Measurements from ENCODE around the gene NPIPB4. TPM values are rescaled to one million over a fixed set of nuclear protein-coding genes. Genes with fewer than 3 reads are reported as not detected.
"Not testable (repeated sequence)": the region's sequence is repeated elsewhere in the genome, so short reads cannot be mapped to it uniquely, and the experiment has no call there.

The NPIPB4 gene
- 10 to 100 TPM; 21.5 to 78.7 (median 49.1) TPM for total RNA-seq
- 10 to 100 TPM; 20.4 to 22.9 TPM for polyA plus RNA-seq

GRCh38 chr16:21857656-21858055 lies at the start of gene NPIPB4:
NPIPB4 (minus strand) TSS chr16:21857756; CDS start chr16:21857378, 378 bp downstream.
- H3K4me3 ChIP-seq; H3K27ac ChIP-seq; H3K4me1 ChIP-seq; H3K9me3 ChIP-seq; H3K27me3 ChIP-seq; DNase-seq; ATAC-seq; H3K36me3 ChIP-seq; FAIRE-seq; intact Hi-C loops (cut with DNase I): not testable (repeated sequence)
- WGBS, 2 donors: no CpG with 5 or more reads among the region's 5 CpGs

- DNase-seq; H3K27ac ChIP-seq; H3K27me3 ChIP-seq; ATAC-seq; H3K36me3 ChIP-seq; FAIRE-seq; H3K9me3 ChIP-seq; intact Hi-C loops (cut with DNase I); H3K4me1 ChIP-seq; H3K4me3 ChIP-seq: not testable (repeated sequence)
- WGBS, 2 donors: 69 to 75% methylated on average over 3 to 4 of the region's 5 CpGs
Measured at GRCh38 chr16:21898998-21899397, 41.4 kb upstream of the NPIPB4 start.

DNA sequence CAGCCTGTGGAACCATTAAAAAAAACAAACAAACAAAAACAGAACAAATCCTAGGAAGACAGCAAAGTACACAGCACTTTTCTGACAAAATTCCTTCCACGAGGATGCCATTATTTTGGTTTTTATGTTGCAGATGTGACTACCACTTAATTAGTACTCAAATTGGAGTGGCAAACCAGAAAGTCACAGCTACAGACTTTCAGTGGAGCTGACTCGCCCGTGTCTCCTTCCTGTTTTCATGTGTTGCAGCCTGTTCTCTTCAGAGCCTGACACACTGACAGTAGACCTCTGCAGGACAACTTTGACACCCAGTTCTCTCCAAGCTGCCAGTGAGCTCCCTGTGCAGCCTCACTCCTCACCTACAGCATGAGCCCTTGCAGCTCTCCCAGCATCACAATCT lies 24.4 kb upstream of the NPIPB4 start:
- not testable (repeated sequence) for FAIRE-seq

GRCh38 chr16:21837186-21837585 lies 20.4 kb downstream of the NPIPB4 start:
- ATAC-seq; FAIRE-seq; H3K4me1 ChIP-seq; H3K27ac ChIP-seq; DNase-seq; intact Hi-C loops (cut with DNase I); H3K4me3 ChIP-seq; H3K36me3 ChIP-seq; H3K27me3 ChIP-seq; H3K9me3 ChIP-seq: not testable (repeated sequence)
- 21 to 23% methylated on average over 5 of the region's 13 CpGs for WGBS, 2 donors

More for the DNA sequence above, 24.4 kb upstream of the NPIPB4 start:
- H3K4me1 ChIP-seq; DNase-seq; H3K9me3 ChIP-seq; H3K4me3 ChIP-seq; intact Hi-C loops (cut with DNase I); H3K36me3 ChIP-seq; H3K27ac ChIP-seq; H3K27me3 ChIP-seq; ATAC-seq: not testable (repeated sequence)
- 45 to 54% methylated on average over 3 of the region's 3 CpGs for WGBS, 2 donors

- ATAC-seq; intact Hi-C loops (cut with DNase I); FAIRE-seq; H3K27me3 ChIP-seq; H3K9me3 ChIP-seq; H3K36me3 ChIP-seq; DNase-seq; H3K4me1 ChIP-seq; H3K4me3 ChIP-seq; H3K27ac ChIP-seq: not testable (repeated sequence)
- WGBS, 2 donors: 5 to 14% methylated on average over 5 to 6 of the region's 18 CpGs
Measured at GRCh38 chr16:21836334-21836733, 21.2 kb downstream of the NPIPB4 start.

DNA sequence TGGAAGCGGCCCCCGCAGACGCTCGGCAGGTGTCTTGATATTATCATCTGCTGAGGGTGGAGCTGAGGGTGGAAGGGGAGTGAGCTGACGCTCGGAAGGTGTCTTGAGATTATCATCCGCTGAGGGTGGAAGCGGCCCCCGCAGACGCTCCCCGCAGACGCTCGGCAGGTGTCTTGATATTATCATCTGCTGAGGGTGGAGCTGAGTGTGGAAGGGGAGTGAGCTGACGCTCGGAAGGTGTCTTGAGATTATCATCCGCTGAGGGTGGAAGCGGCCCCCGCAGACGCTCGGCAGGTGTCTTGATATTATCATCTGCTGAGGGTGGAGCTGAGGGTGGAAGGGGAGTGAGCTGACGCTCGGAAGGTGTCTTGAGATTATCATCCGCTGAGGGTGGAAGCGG lies 21.8 kb downstream of the NPIPB4 start:
- FAIRE-seq; intact Hi-C loops (cut with DNase I); H3K36me3 ChIP-seq; ATAC-seq; H3K27ac ChIP-seq; H3K9me3 ChIP-seq; H3K4me1 ChIP-seq; H3K27me3 ChIP-seq; H3K4me3 ChIP-seq; DNase-seq: not testable (repeated sequence)
- WGBS, 2 donors: 6 to 7% methylated on average over 11 to 13 of the region's 24 CpGs

GRCh38 chr16:21834211-21834610 lies 23.3 kb downstream of the NPIPB4 start:
- H3K4me3 ChIP-seq; H3K9me3 ChIP-seq; H3K4me1 ChIP-seq; FAIRE-seq; DNase-seq; H3K27ac ChIP-seq; intact Hi-C loops (cut with DNase I); H3K27me3 ChIP-seq; ATAC-seq; H3K36me3 ChIP-seq: not testable (repeated sequence)
- WGBS, 2 donors: 75 to 82% methylated on average over 2 to 4 of the region's 5 CpGs

DNA sequence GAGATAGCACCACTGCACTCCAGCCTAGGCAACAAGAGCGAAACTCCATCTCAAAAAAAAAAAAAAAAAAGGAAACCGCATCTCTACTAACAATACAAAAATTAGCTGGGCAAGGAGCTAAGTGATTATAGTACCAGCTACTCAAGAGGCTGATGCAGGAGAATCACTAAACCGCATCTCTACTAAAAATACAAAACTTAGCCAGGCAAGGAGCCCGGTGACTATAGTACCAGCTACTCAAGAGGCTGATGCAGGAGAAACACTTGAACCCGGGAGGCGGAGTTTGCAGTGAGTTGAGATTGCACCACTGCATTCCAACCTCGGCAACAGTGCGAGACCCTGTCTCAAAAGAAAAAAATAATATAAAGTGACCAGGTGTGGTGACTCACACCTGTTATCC lies 27.6 kb downstream of the NPIPB4 start:
- H3K36me3 ChIP-seq; ATAC-seq; H3K27ac ChIP-seq; H3K9me3 ChIP-seq; H3K27me3 ChIP-seq; intact Hi-C loops (cut with DNase I); H3K4me1 ChIP-seq; H3K4me3 ChIP-seq; FAIRE-seq; DNase-seq: not testable (repeated sequence)
- WGBS, 2 donors: 60 to 72% methylated on average over 7 to 8 of the region's 8 CpGs

DNA sequence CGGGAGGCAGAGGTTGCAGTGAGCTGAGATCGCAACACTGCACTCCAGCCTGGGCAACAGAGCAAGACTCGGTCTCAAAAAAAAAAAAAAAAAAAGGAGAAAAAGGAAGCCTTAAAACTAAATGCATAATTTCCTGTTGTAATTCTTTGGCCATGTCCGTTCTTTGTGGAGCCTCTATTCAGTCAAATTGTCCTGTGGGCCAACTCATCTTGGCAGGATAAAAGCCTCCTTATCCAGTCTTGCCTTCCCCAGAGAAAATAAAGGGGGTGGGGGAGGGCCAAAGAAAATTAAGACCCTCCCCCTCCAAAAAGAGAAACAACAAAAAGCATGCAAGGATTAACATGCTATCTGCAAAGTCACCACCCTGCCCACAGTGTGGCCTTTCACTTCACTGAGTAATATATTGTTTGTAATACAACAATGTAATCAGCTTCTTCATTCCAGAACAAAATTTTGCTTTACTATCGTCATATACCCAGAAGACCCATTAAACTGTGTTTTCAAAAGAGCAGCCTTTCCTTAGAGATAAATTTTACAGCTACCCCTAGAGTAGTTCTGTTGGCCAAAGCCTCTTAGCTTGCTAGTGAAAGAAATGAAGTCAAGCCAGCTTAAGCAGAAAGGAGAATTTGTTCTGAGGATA lies 31.4 kb downstream of the NPIPB4 start:
- peak in 1 of 4 donors; percentile 55 for ATAC-seq
- H3K36me3 ChIP-seq; FAIRE-seq; H3K4me3 ChIP-seq; DNase-seq; H3K27me3 ChIP-seq; H3K9me3 ChIP-seq; H3K27ac ChIP-seq; H3K4me1 ChIP-seq; intact Hi-C loops (cut with DNase I): not testable (repeated sequence)
- 54 to 77% methylated on average over 5 of the region's 5 CpGs for WGBS, 2 donors

GRCh38 chr16:21825526-21825925 lies 32.0 kb downstream of the NPIPB4 start:
- peak in 1 of 4 donors; percentile 17 for ATAC-seq
- WGBS, 2 donors: 53 to 62% methylated on average over 4 of the region's 4 CpGs
- FAIRE-seq; H3K9me3 ChIP-seq; H3K4me3 ChIP-seq; H3K4me1 ChIP-seq; H3K27me3 ChIP-seq; H3K27ac ChIP-seq; intact Hi-C loops (cut with DNase I); H3K36me3 ChIP-seq; DNase-seq: not testable (repeated sequence)

- H3K27ac ChIP-seq; H3K27me3 ChIP-seq; FAIRE-seq; H3K4me1 ChIP-seq; H3K9me3 ChIP-seq; H3K36me3 ChIP-seq; ATAC-seq; intact Hi-C loops (cut with DNase I); DNase-seq; H3K4me3 ChIP-seq: not testable (repeated sequence)
- whole genome bisulfite sequencing, 2 donors: 85 to 87% methylated on average over 2 of the region's 3 CpGs
Measured at GRCh38 chr16:21823258-21823657, 34.3 kb downstream of the NPIPB4 start.

- intact Hi-C loops (cut with DNase I); FAIRE-seq; H3K9me3 ChIP-seq; DNase-seq; H3K36me3 ChIP-seq; ATAC-seq; H3K27me3 ChIP-seq; H3K4me1 ChIP-seq: not testable (repeated sequence)
- WGBS, 2 donors: 91 to 94% methylated on average over 15 of the region's 15 CpGs
- peak overlapping the region in 2 of 4 donors; percentile 40 to 59 for H3K4me3 ChIP-seq
- H3K27ac ChIP-seq: peak overlapping the region in 1 of 4 donors; percentile 53
Measured at GRCh38 chr16:21820908-21821465, 36.6 kb downstream of the NPIPB4 start.
